ENCODE data around the gene FBXL20. TPM values are rescaled to one million over a fixed set of nuclear protein-coding genes. Genes with fewer than 3 reads are reported as not detected.
A peak's percentile ranks its signal among the peaks of the same experiment; 100 is the strongest.

The FBXL20 gene
- polyA plus RNA-seq, 1 of the 3 experiments (the other 2 are of a cell fraction): 2.2 TPM

GRCh38 chr17:39244600-39245570, 156.5 kb downstream of the FBXL20 start (continued):
- TF ChIP-seq ZBTB33 (IDR thresholded peaks at IDR 0.05; ENCODE audit: borderline replicate concordance, low read depth) (no peak), RCOR1 (IDR thresholded peaks at IDR 0.05; ENCODE audit: low read length) (no peak), GATA2 (CRISPR knock-in tag; IDR thresholded peaks at IDR 0.05) (peak; percentile 75), GABPA (IDR thresholded peaks at IDR 0.05; ENCODE audit: low read depth) (no peak)

- POLR2A ChIA-PET: interaction anchor here (1.3 to 2.4 kb wide), 2 partner anchors 38 to 44 kb away, joined by 8 to 19 read pairs; partner anchors contain the start of gene RPL19
- no peak for DNase-seq
- CTCF ChIA-PET: interaction anchor here (0.5 to 22.6 kb wide), 30 partner anchors 11 to 466 kb away, joined by 3 to 781 read pairs (median 4); partner anchors contain the start of genes CACNB1, PLXDC1, RPL19 and STAC2
These were observed 157.3 kb downstream of the FBXL20 start for GRCh38 chr17:39244016-39244599.

More at GRCh38 chr17:39244016-39244599, 157.3 kb downstream of the FBXL20 start:
- H2AFZ ChIP-seq (ENCODE audit: low read depth): no peak overlapping the region
- H4K20me1 ChIP-seq (ENCODE audit: insufficient read depth): no peaks in the 10 kb centered on the region
- H3K9me3 ChIP-seq: no peaks in the 10 kb centered on the region
- H3K4me2 ChIP-seq: no peak overlapping the region
- TF ChIP-seq USF2 (IDR thresholded peaks at IDR 0.05; ENCODE audit: borderline replicate concordance, low read depth, low read length) (no peak), EP300 (IDR thresholded peaks at IDR 0.05; ENCODE audit: borderline replicate concordance in 1 of 2, low read depth in 1 of 2, low read length in 1 of 2) (no peak), JUND (IDR thresholded peaks at IDR 0.05) (no peak), CTCF (IDR thresholded peaks at IDR 0.05) (no peak), FOXM1 (IDR thresholded peaks at IDR 0.05; ENCODE audit: low read depth) (no peak), RFX5 (IDR thresholded peaks at IDR 0.05; ENCODE audit: low read length) (no peak), GATA2 (CRISPR knock-in tag; IDR thresholded peaks at IDR 0.05) (no peak), FOXJ3 (CRISPR knock-in tag; IDR thresholded peaks at IDR 0.05) (no peak), REST (IDR thresholded peaks at IDR 0.05; ENCODE audit: low read depth, low read length) (no peak), YY1 (IDR thresholded peaks at IDR 0.05; ENCODE audit: low read depth) (no peak)
- no peak overlapping the region for H3K9ac ChIP-seq
- no peaks in the 10 kb centered on the region for H3K79me2 ChIP-seq (ENCODE audit: insufficient read depth)
- H3F3A ChIP-seq (replicated peaks; ENCODE audit: insufficient read depth): no peaks in the 10 kb centered on the region
- H3K36me3 ChIP-seq (replicated peaks in 1 of 2; ENCODE audit: control insufficient read depth in 1 of 2, insufficient read depth in 2 of 2, low read length in 1 of 2): no peaks in the 10 kb centered on the region
- peaks cover 0 to 2% of the 10 kb centered on the region in 2 experiments; a peak in 1 of 4 replicates for H3K4me1 ChIP-seq (ENCODE audit: control insufficient read depth in 1 of 2, insufficient read depth in 2 of 2, low read depth in 1 of 2, low read length in 1 of 2)
- no peaks in the 10 kb centered on the region for H3K27me3 ChIP-seq (ENCODE audit: insufficient read depth)
- WGBS (ENCODE audit: low lambda C conversion rate): 70% methylated on average over 10 of the region's 11 CpGs
- no peak overlapping the region for H3K4me3 ChIP-seq (ENCODE audit: low read depth in 2 of 2, low read length in 1 of 2)
- H3K9me2 ChIP-seq: no peaks in the 10 kb centered on the region
- H3K27ac ChIP-seq (ENCODE audit: low read depth in 2 of 2, low read length in 1 of 2): no peak overlapping the region

Data from SK-N-SH (cell line).